K562 (cell line): ENCODE measurements around the gene CSK. TPM values are rescaled to one million over a fixed set of nuclear protein-coding genes. Genes with fewer than 3 reads are reported as not detected.

Experiments
- CCNT2 ChIP-seq: IDR thresholded peaks from 2 replicates; pipeline ENCODE4 v1.6.1; 2011; ENCODE audit warnings: borderline replicate concordance, low read depth, mild to moderate bottlenecking, moderate library complexity, mixed read lengths, low read length; ENCODE audit not compliant: insufficient read length; ENCODE audit errors: extremely low read depth
- CTCF ChIP-seq, 3 experiments: IDR thresholded peaks in 2 of 3; conservative IDR thresholded peaks in 1 of 3; 2 replicates each; pipeline ENCODE4 v1.5.1; 2011 to 2012; ENCODE audit warnings: low read length in 3 of 3, mild to moderate bottlenecking in 3 of 3, control low read depth in 2 of 3, improper control_type of control experiment in 1 of 3, inconsistent platforms in 1 of 3, low read depth in 1 of 3, mixed read lengths in 1 of 3, moderate library complexity in 1 of 3; ENCODE audit not compliant: insufficient read depth in 2 of 3
- E2F6 ChIP-seq, 2 experiments: IDR thresholded peaks; 2 replicates each; pipeline ENCODE4 v1.6.1; 2011; ENCODE audit warnings: borderline replicate concordance in 1 of 2, control low read depth in 1 of 2, low read depth in 1 of 2, low read length in 1 of 2, mild to moderate bottlenecking in 1 of 2, mixed read lengths in 1 of 2, moderate library complexity in 1 of 2; ENCODE audit not compliant: insufficient read depth in 1 of 2, insufficient read length in 1 of 2, poor library complexity in 1 of 2, severe bottlenecking in 1 of 2; ENCODE audit errors: extremely low read depth in 1 of 2
- GATAD2B ChIP-seq: fragments of 450-650 bp; IDR thresholded peaks from 2 replicates; pipeline ENCODE4 v1.6.1; 2017; ENCODE audit warnings: mild to moderate bottlenecking, borderline replicate concordance
- HMGXB4 ChIP-seq: sonication (generic); formaldehyde crosslinking; IDR thresholded peaks from 2 replicates; pipeline ENCODE4 v1.8.1; 2023; ENCODE audit warnings: mild to moderate bottlenecking, missing genetic modification reagents
- NKRF ChIP-seq: fragments of 450-650 bp; IDR thresholded peaks from 2 replicates; pipeline ENCODE4 v1.6.1; 2016; ENCODE audit warnings: borderline replicate concordance
- NONO ChIP-seq, 2 experiments: fragments of 200-400 bp in 1 of 2; fragments of 450-650 bp in 1 of 2; formaldehyde crosslinking in 1 of 2; IDR thresholded peaks; 2 replicates each; pipeline ENCODE4 v1.6.1; 2017; ENCODE audit warnings: low read depth in 2 of 2, mild to moderate bottlenecking in 2 of 2, moderate library complexity in 2 of 2, low read length in 1 of 2
- POLR2AphosphoS5 ChIP-seq: IDR thresholded peaks from 2 replicates; pipeline ENCODE4 v1.6.1; 2011; ENCODE audit warnings: mild to moderate bottlenecking, low read depth, low read length, moderate library complexity; ENCODE audit not compliant: control insufficient read depth, insufficient read depth
- RBFOX2 ChIP-seq: fragments of 200-400 bp; formaldehyde crosslinking; IDR thresholded peaks from 2 replicates; pipeline ENCODE4 v1.6.1; 2017; ENCODE audit warnings: low read depth, mild to moderate bottlenecking, low read length, moderate library complexity
- SAFB ChIP-seq: fragments of 200-400 bp; formaldehyde crosslinking; IDR thresholded peaks from 2 replicates; pipeline ENCODE4 v1.6.1; 2017; ENCODE audit warnings: low read depth, low read length, borderline replicate concordance
- TFAP4 ChIP-seq: sonication (generic); formaldehyde crosslinking; IDR thresholded peaks from 2 replicates; pipeline ENCODE4 v1.8.0; 2022; ENCODE audit warnings: missing genetic modification reagents, mild to moderate bottlenecking, moderate library complexity, borderline replicate concordance
- ZBTB17 ChIP-seq: fragments of 450-650 bp; formaldehyde crosslinking; IDR thresholded peaks from 2 replicates; pipeline ENCODE4 v1.4.0; 2020; ENCODE audit warnings: mild to moderate bottlenecking
- ZBTB2 ChIP-seq: fragments of 450-650 bp; IDR thresholded peaks from 2 replicates; pipeline ENCODE4 v1.6.1; 2016; ENCODE audit warnings: antibody characterized with exemption
- ZKSCAN3 ChIP-seq: fragments of 250-450 bp; sonication (Bioruptor Pico); IDR thresholded peaks from 2 replicates; pipeline ENCODE4 v1.4.0; 2020
- ZNF239 ChIP-seq: fragments of 250-450 bp; sonication (Bioruptor Pico); IDR thresholded peaks from 2 replicates; pipeline ENCODE4 v1.4.0; 2020; ENCODE audit warnings: mild to moderate bottlenecking
- polyA plus RNA-seq, 8 experiments: library from polyadenylated mRNA; depleted of rRNA in 4 of 8; stranded (reverse) in 5 of 8; unstranded in 3 of 8; fragments of >200 nt; fragmentation: Nextera tagmentation in 2 of 8; fragmentation: Illumina TruSeq in 1 of 8; extraction: Ambion mirVana in 2 of 8; extraction: Trizol in 1 of 8; gene quantifications; 2 replicates each; pipeline versions ENCODE4 v1.2.1 to v1.2.3, GENCODE V29; 2011 to 2014; ENCODE audit warnings: inconsistent platforms in 1 of 8, missing spikeins in 1 of 8
- total RNA-seq, 7 experiments: library from RNA; depleted of rRNA in 6 of 7; stranded (reverse); fragments of >200 nt in 6 of 7; fragmentation: Illumina TruSeq in 2 of 7; extraction: Trizol in 2 of 7; gene quantifications; 2 replicates each; pipeline versions ENCODE4 v1.2.1 to v1.2.3, GENCODE V29; 2011 to 2021; ENCODE audit warnings: low replicate concordance in 1 of 7

CSK gene
- total and polyA plus RNA-seq, 9 of the 15 experiments (the other 6 are each of a cell fraction or from before 2014, with no cell fraction given) = 1.5 to 112 (median 22.5) TPM

GRCh38 chr15:74781431-74782258 lies at the start of gene CSK (continued):
- TF ChIP-seq HMGXB4 (CRISPR knock-in tag) (peak; percentile 70; the same call in 1 of the 2 replicates), ZNF239 (CRISPR knock-in tag) (no peak), ZKSCAN3 (CRISPR knock-in tag) (no peak), POLR2AphosphoS5 (0 out of 2 replicates have a peak, but pooled peaks have one; percentile 37), GATAD2B (0 out of 2 replicates have a peak, but pooled peaks have one; percentile 86), CCNT2 (peak; percentile 56), NONO (IDR thresholded peaks at IDR 0.05; ENCODE audit: low read depth in 2 of 2, low read length in 1 of 2) (peak in 1 of 2 experiments; percentile 82; a peak in 1 of 4 replicates), TFAP4 (CRISPR knock-in tag) (peak; percentile 48; the same call in 1 of the 2 replicates), CTCF (IDR thresholded peaks at IDR 0.05 in 2 of 3, conservative IDR thresholded peaks at IDR 0.05 in 1 of 3; ENCODE audit: insufficient read depth in 2 of 3, low read depth in 1 of 3, low read length in 3 of 3) (peak; percentile 48 to 65 (median 62); a peak in 5 of 6 replicates), ZBTB17 (no peak), NKRF (peak; percentile 74), ZBTB2 (0 out of 2 replicates have a peak, but pooled peaks have one; percentile 35), E2F6 (IDR thresholded peaks at IDR 0.05; ENCODE audit: borderline replicate concordance in 1 of 2, extremely low read depth in 1 of 2, insufficient read depth in 1 of 2, insufficient read length in 1 of 2, low read depth in 1 of 2, low read length in 1 of 2, poor library complexity in 1 of 2, severe bottlenecking in 1 of 2) (peak in 1 of 2 experiments; percentile 87), SAFB (peak; percentile 88), RBFOX2 (peak; percentile 57)
